GM18499 (cell line): ENCODE data around the gene DAPP1.
A peak's percentile ranks its signal among the peaks of the same experiment; 100 is the strongest.
"Not testable (repeated sequence)": the region's sequence is repeated elsewhere in the genome, so short reads cannot be mapped to it uniquely, and the experiment has no call there.

ENCODE experiments used
- ATAC-seq: cut with Tn5 transposase; IDR thresholded peaks from one replicate; pipeline ENCODE4 v1.9.1; 2021; ENCODE audit warnings: moderate number of reproducible peaks; ENCODE audit not compliant: insufficient read depth, unreplicated experiment

Gene DAPP1

DNA sequence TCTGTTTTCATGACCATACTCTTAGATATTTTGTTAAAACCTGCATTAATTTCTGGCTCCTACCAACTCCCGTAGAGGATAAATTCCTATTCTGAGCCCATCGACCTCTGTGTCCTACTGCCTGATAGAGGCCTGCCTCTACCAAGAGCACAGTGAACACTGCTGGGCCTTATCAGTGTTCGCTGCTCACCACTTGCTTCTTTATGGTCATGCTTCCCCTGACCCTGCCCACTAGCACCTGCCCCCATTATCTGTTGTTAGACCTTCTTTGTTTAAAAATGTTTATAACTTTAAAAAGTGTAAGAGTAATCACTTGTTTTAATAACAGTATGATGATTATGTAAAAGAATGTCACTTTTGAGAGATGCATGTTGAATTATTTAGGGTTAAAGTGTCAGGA lies 6.1 kb downstream of the DAPP1 start:
- ATAC-seq, result no peak

DNA sequence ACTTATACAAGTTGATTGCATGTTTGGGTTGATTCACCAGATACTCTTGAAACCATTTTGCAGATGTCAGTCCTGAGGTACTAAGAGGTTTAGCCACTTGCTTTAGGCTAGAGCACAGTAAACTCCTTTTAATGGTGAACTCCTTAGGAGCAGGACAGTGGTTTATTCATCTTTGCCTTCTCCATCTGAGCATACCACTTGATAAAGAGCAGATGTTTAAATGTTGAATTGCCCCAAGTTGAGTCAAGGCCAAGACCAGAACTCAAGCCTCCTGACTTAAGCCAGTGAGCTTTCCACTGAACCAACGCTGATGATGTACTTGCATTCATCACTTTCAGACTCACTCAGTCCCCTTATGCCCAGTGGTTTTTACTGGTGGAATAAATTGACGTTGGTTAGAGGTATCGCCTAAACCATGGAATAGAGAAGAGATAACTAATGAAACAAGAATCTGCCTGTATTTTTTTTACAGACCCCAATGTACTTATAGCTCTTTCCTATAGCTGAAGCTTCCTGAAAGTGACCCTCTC lies 7.5 kb downstream of the DAPP1 start:
- ATAC-seq, result no peak

DNA sequence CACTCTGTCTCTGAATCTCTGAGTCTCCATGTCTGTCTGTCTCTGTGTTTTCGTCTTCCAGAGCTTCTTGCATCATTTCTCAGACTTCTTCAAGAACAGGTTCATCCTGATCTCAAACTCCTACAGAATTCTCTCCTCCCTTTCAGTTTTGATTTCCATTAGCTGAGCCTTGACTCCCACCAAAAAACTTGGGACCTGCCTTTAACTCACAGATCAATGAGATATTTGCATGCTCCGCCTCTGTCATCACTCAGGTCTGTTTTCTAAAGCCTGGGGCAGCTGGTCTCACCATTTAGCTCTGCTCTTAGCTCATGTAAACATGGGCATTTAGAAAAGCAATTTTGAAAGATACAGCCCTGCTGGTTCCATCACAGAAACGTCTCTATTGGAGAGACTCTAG lies 8.6 kb downstream of the DAPP1 start:
- ATAC-seq, result no peak

DNA sequence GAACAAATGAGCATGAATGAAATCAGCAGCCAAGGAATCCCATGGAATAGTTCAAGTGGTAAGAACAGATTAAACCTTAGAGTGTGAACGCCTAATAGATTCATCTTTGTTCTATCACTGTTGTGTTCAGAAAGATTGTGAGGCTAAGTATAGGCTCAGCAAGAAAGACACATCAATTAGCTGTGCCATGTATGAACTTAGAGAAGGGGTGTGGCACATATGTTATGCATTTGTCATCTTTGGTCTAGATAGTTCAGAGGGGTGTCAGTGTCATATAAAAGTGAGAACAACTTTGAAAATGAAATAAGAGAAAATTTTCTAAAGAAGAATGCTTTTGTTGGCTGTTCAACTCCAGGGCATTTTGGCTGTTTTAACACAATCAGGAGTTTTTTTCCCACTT lies 9.4 kb downstream of the DAPP1 start:
- no peak for ATAC-seq

DNA sequence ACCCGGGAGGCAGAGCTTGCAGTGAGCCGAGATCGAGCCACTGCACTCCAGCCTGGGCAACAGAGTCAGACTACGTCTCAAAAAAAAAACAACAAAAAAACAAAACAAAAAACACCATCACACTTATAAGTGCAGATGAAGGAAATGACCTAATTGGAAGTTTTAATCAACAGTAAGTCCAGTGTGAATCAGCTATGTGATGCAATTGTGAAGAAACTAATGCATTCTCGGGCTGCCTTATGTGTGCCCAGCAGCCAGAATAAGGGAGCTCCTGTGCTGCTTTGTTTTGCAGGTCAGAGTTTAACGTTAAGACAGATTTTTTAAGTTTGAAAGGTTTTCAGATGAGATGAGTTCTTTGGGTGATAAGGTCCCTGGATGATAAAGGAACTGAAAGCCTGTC lies 10.8 kb downstream of the DAPP1 start:
- no peak for ATAC-seq

DNA sequence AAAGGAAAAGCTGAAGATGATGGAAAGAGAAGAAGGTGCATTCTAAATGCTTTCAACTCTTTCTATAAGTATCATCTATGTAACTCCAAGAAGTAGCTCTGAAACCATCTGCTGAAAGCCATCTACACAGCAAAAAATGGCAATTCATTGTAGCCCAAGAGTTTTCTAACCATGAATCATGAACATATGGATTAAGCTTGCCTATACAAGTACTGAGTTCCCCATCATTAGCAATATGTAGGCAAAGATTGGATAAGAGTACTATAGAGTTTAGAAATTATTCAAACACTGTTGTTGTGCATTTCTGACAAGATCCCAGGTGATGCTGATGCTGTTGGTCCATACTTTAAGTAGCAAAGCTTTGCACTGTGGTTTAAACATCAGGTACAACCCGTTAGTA lies 11.2 kb downstream of the DAPP1 start:
- ATAC-seq, result no peak

DNA sequence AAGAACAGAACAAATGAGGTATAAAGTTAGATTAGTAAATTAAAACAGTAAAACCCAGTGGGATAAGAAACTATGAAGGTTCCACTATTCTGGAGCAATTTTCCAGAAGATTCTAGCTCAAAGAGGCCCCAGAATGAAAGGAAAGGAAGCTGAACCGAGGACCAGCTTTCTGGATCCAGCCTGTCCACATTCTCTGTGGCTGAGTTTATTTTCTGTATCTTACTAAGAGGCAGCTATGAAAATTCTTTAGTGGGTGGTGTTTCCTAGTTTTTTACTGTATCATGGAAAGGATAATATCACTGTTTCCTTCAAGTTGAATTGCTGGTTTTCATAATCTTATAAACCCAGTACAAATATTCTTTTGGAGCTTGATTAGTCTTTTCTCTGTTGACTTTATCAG lies 11.8 kb downstream of the DAPP1 start:
- no peak for ATAC-seq

DNA sequence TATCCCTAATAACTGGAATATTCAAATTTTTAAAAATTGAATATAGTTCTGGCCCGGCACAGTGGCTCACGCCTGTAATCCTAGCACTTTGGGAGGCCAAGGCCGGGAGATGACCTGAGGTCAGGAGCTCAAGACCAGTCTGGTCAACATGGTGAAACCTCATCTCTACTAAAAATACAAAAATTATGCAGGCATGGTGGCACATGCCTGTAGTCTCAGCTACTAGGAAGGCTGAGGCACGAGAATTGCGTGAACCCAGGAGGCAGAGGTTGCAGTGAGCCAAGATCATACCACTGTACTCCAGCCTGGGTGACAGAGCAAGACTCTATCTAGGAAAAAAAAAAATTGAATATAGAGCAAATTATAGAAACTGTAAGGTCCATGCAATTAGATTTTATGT lies 13.4 kb downstream of the DAPP1 start:
- not testable (repeated sequence) for ATAC-seq

DNA sequence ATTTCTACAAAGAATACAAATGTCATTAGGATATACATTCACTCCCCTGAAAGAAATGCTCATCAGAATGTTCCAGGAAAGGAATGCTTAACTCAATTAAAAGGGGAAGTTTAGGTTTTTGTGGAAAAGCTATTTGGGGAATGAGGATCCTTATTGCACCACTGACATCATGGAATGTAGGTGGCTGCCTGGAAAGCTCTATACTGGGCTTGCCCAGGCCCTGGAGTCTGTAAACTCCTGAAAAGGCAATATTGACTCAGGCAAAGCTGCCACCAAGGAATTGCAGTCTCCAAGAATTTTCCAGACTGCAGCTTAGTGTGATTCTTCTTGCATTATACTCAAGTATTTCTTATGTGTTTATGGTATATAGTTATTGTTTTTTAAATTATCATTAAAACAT lies 15.7 kb downstream of the DAPP1 start:
- no peak for ATAC-seq

DNA sequence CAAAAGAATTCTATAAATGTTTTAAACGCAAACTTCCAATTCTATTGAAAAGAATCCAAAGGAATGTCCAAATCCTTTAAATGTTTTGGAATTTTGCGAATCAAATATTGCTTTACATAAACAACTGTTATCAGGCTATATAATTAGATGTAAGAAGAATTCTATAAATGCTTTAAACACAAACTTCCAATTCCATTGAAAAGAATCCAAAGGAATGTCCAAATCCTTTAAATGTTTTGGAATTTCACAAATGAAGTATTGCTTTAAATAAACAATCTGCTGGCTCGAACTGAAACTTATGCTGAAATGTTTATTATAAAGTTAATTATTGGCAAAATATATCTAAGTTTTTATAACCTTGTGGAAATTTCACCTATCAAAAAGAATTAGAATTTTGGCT lies 16.1 kb downstream of the DAPP1 start:
- ATAC-seq, result no peak

DNA sequence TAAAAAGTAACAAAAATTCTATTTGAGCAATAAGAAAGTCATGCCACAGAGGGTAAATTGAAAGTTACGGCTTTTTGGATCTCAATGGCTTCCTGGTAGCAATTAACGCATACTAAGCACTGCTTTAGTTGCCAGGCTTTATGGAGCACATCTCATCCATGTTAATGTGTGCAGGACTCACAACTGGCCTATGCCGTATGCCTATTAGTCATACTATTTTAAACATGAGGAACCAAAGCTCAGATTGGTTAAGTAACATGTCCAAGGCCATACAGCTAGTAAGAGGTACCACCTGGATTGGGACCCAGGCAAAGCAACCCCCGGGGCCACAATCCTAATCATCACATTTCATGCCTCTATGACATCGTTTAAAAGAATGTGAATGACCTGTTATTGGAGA lies 17.1 kb downstream of the DAPP1 start:
- ATAC-seq, result no peak

DNA sequence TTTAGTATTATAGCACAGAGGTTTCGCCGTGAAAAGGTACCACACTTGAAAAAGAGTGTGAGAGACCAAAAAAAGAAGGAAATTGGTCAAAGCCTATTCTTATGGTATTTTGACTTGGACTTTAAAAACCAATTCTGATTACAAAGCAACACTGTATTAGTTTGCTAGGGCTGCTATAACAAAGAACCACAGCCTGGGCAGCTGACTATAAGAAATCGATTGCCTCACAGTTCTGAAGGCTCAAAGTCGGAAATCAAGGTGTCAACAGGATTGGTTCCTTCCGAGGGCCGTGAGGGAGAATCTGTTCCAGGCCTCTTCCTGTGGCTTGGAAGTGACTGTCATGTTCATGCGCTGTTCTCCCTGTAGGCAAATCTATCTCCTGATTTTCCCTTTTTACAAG lies 17.9 kb downstream of the DAPP1 start:
- no peak for ATAC-seq

DNA sequence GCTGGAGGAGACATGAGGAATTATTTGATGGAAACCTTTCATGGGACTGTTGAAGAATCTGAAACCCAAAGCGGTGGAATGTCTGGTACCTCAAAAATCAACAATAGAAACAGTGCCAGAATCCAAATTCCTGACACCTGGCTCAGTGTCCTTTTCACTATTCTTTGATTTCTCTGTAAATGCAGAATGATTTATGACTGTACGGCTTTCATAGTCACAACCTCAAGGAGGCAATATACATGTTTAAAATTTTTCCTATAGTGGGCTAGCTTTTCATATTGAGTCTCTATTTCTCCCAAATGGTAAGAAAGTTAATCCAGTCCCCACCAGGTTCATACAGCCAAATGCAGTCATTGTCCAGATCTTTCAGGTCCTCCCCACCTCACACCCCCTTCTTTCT lies 19.3 kb downstream of the DAPP1 start:
- ATAC-seq, result no peak

DNA sequence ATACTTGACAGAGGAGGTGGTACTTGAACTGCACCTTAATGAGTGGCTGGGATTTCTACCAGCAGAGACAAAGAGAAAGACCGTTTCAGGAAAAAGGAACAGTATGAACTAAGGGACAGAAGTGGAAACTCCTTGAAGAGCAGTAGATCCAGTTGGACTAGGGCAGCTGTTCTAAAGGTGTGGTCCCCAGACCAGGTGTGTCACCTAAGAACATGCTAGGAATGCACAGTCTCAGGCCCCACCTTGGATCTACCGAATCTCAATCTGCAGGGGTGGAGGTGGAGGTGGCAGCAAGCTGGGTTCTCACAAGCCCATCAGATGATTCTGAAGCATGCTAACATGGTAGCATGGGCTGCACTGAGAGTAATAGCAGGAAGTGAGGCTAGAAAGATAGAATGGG lies 22.3 kb downstream of the DAPP1 start:
- ATAC-seq, result no peak

DNA sequence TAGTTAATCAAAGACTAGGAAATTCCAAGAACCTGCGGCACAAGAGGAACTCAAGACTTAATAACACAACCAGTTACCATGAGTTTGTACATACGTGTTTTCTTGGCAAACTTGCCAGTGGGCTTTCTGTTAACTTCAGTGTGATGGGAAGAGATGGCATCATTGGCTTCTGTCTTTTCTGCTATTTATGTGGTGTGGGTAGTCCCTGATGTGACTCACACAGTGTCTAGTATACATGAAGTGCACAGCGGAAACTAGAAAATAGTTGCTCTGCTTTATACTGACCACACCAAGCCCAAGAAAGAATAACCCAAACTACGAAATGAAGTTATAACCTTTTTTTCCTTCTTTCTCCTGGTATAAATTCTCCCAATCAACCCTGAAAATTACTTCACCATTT lies 24.5 kb downstream of the DAPP1 start:
- peak; percentile 73 for ATAC-seq

DNA sequence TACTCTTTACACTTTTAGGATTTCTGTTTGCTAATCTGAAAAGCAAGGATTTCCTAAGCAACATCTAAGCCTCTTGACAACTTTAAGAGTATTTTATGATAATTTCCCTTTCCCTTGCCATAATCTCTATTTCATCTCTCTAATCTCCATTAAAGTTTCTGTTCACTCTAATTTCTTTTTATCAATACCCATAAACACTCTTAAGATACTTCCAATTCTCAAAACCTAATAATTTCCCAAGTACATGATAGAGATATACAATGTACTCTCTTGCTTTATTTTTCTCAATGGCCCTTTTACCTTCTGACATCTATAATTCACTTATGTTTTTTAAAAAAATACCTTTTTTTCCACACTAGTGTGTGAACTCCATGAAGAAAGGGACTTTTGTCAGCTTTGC lies 26.8 kb downstream of the DAPP1 start:
- ATAC-seq, result no peak

DNA sequence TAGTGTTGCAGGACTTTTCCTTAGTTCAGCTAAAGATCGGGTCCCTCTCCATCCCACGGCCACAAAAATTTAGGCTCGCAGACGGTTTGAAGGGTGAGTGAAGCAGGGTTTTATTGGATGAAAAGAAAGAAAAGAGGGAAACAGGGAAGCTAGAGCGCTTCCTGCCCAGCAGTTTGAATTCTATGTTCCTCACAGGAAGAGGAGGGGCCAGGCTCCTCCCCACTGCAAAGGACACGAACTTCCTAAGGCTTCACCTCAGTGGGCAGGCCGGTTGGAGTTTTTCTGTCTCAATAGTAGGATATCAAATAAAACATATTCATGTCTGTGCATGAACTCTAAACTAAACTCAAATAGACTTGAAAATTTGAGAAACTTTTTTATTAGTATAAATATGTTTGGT lies 27.4 kb downstream of the DAPP1 start:
- no peak for ATAC-seq

DNA sequence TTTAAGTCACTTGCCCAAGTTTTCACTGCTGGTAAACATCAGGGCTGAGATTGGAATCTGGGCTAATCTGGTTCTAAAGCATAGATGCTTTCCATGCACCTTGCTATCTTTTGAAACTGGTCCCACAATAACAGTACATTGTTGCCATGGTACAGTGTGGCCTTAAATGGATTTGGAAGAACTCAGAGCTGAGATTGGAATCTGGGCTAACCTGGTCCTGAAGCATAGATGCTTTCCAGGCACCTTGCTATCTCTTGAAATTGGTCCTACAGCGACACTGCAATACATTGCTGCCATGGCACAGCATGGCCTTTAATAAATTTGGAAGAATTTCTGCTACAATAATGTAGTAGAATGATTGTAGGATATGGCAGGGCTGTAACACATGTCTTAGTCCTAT lies 28.6 kb downstream of the DAPP1 start:
- no peak for ATAC-seq

DNA sequence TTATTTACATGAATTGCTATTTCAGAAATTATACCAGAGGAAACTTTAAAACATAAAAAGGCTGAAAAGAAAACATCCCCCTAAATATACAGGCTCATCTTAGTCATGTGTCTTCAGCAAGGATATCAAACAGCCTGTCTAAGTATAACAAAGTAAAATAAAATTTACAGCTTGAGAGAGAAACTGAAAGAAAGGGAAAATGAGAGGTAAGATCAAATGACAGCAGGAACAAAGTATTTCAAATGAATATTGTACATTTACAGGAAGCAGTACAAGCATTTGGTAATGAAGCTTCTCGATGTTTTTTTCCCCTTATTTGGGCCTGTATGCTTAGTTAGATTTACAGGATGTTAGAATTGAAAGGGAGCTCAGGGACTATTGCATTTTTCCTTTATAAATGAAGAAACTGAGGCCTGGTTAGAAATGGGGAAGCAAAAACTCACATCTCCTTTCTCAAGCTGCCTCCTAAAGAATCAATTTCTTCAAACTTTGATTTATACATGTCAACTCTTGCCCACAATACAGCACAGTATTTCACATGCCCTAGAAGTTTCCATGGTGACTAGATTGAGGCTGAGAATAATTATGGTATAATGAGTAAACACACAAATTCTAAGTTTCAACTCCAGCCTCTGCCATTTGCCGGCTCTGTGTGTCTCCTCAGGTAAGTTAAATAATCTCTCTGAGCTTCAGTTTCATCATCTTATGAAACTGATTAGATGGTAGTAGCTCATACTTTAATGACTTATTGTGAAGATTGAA lies 29.3 kb downstream of the DAPP1 start:
- ATAC-seq, result no peak

DNA sequence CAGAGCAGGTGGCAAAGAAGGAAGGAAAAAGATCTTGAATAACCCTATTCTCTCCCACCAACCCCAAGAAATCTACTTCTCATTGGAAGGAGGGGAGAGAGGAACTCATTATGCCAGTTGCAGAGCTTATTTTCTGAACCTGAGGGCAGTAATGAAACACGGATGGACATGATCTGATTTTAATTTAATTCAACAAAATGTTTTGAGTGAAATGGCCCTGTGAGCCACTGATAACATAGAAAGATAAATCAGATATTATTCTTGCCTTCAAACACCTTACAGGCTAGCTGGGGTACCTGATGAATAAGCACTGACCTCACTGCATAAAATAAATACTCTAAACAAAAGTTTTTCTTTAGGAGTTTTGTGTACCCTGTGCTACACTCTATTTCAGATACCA lies 30.3 kb downstream of the DAPP1 start:
- no peak for ATAC-seq

DNA sequence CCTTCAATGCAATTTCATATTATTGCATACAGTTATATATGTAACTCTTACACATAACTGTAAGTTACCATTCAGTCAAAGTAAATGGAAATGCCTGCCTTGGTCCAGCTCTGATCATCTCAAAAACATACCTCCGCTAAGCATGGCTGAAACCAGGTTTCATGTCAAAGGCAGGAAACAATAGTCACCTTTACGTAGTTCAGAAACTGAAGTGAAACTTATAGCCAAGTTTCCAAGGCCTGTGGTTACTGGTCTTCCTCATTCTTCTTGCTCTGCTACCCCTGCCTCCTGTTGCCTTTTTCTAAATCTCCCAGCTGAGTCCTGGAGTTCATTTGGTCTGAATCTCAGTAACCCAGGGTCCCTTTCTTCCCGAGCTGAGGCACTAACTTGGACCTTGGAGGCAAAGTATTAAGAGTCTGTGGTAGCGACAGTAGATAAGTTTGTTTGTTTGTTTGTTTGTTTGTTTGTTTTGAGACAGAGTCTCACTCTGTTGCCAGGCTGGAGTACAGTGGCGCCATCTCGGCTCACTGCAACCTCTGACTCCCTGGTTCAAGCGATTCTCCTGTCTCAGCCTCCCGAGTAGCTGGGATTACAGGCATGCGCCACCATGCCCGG lies 30.8 kb downstream of the DAPP1 start:
- peak; percentile 51 for ATAC-seq

DNA sequence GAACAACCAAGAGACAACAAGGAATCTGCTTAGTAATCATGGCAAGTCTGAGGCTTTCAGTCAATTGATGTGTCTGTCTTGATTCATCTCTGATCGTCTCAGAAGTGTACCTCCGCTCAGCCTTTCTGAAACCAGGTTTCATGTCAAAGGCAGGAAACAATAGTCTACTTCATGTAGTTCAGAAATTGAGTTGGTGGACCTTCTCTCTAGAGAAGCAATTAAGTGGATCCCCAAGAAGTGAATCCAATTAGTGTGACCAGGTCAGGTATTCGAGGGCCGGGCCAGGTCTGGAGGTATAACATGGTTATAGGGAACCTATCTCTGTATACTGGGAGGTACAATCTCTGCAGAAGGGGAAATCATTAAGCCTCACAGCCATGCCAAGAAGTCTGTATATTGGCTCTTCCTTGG lies 32.0 kb downstream of the DAPP1 start:
- peak; percentile 30 for ATAC-seq
